Transverse colon (tissue), 4 donors: ENCODE measurements around the gene FBXL19. TPM values are rescaled to one million over a fixed set of nuclear protein-coding genes. Genes with fewer than 3 reads are reported as not detected.

Source experiments
- DNase-seq: peaks from one replicate; pipeline ENCODE4 v3.0.0-alpha.2; 2019
- H3K27ac ChIP-seq, 4 donors: fragments of 200-600 bp; sonication (generic); 2 replicates each; pipeline ENCODE4 v1.5.1; 2016 to 2018; ENCODE audit warnings: inconsistent platforms in 4 of 4
- H3K27me3 ChIP-seq: fragments of 200-600 bp; sonication (generic); 2 replicates; pipeline ENCODE4 v1.5.1; 2017; ENCODE audit warnings: inconsistent platforms
- H3K36me3 ChIP-seq, 4 donors: fragments of 200-600 bp; sonication (generic); 2 replicates each; pipeline ENCODE4 v1.5.1; 2017 to 2019; ENCODE audit warnings: inconsistent platforms in 4 of 4
- H3K4me1 ChIP-seq, 4 donors: fragments of 200-600 bp; sonication (generic); 2 replicates each; pipeline ENCODE4 v1.5.1; 2017 to 2020; ENCODE audit warnings: inconsistent platforms in 4 of 4
- H3K4me3 ChIP-seq, 4 donors: fragments of 200-600 bp; sonication (generic); 1 replicate in 1 of 4; 2 replicates in 3 of 4; pipeline versions ENCODE4 v1.5.1 to v1.6.1; 2017 to 2019; ENCODE audit warnings: inconsistent platforms in 4 of 4
- H3K9me3 ChIP-seq, 2 donors: fragments of 200-600 bp; sonication (generic); 2 replicates each; pipeline ENCODE4 v1.5.1; 2017 to 2019; ENCODE audit warnings: inconsistent platforms in 2 of 2
- EP300 ChIP-seq: sonication (generic); formaldehyde crosslinking; IDR thresholded peaks from one replicate; pipeline ENCODE4 v1.6.1; 2017; ENCODE audit warnings: antibody characterized with exemption, low read depth
- POLR2A ChIP-seq: fragments of 450-650 bp; IDR thresholded peaks from one replicate; pipeline ENCODE4 v1.6.1; 2016; ENCODE audit warnings: antibody characterized with exemption, mild to moderate bottlenecking, moderate library complexity
- POLR2AphosphoS5 ChIP-seq, 3 donors: sonication (generic); formaldehyde crosslinking; IDR thresholded peaks; one replicate each; pipeline ENCODE4 v1.6.1; 2016; ENCODE audit warnings: antibody characterized with exemption in 3 of 3
- WGBS, 2 donors: methylation state at CpG; one replicate each; pipeline ENCODE4 v1.1.5; 2018; ENCODE audit warnings: low coverage in 1 of 2; 5-methylcytosine and 5-hydroxymethylcytosine counted together
- in situ Hi-C, 4 donors: fragments of 200-750 bp; cut with MboI; loops; one replicate each; pipeline versions ENCODE4 v1.15.0 to v1.15.1; 2017; ENCODE audit warnings: low sequenced_read_pairs in 3 of 4, low pct_ligation_motif_present in 1 of 4, low pct_unique_long_range_greater_than_20kb in 1 of 4
- intact Hi-C: fragments of 100-400 bp; cut with DNase I; formaldehyde crosslinking; loops from one replicate; pipeline ENCODE4 v1.15.1; 2023; ENCODE audit warnings: low total_unique reads
- total RNA-seq, 4 donors: library from RNA; depleted of rRNA; stranded (reverse); fragments of >200 nt; gene quantifications; one replicate each; pipeline ENCODE4 v1.1.0, GENCODE V29; 2016
- TF ChIP-seq, protein P1 (sequence below), 5 experiments: fragments of 200-600 bp in 3 of 5; fragments of 450-650 bp in 2 of 5; sonication (generic) in 3 of 5; IDR thresholded peaks; 1 replicate in 2 of 5; 2 replicates in 3 of 5; pipeline ENCODE4 v1.5.1; 2016 to 2017; ENCODE audit warnings: antibody characterized with exemption in 5 of 5, inconsistent platforms in 3 of 5, mild to moderate bottlenecking in 2 of 5, moderate library complexity in 1 of 5

Gene FBXL19
- total RNA-seq, 4 donors from 2014 or later, result 19.3 to 45.3 (median 20.3) TPM

DNA sequence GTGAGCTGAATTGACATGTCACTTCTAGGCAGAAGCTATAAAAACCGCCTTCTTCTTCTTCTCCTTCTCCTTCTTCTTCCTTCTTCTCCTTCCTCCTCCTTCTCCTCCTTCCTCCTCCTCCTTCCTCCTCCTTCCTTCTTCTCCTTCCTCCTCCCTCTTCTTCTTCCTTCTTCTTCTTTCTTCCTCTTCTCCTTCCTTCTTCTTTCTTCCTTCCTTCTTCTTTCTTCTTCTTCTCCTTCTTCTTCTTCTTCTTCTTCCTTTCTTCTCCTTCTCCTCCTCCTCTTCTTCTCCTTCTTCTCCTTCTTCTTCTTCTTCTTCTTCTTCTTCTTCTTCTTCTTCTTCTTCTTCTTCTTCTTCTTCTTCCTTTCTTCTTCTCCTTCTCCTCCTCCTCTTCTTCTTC, 4.8 kb upstream of the FBXL19 start:
- 65 to 67% methylated on average over 1 of the region's 1 CpG for WGBS, 2 donors
- intact Hi-C loops (loop anchor here (5.0 kb wide), 1 partner anchor 71 kb away; no protein-coding TSS in a partner anchor), in situ Hi-C loops (loop anchor here in 3 of 4 donors (5.0 to 10.0 kb wide), 2 partner anchors 71 to 74 kb away; no protein-coding TSS in a partner anchor)
- peaks cover 3 to 8% (median 6%) of the 10 kb centered on the region in 4 donors for H3K4me1 ChIP-seq
- no peak for TF ChIP-seq POLR2A
- no peak for TF ChIP-seq EP300
- TF ChIP-seq, protein P1, sequence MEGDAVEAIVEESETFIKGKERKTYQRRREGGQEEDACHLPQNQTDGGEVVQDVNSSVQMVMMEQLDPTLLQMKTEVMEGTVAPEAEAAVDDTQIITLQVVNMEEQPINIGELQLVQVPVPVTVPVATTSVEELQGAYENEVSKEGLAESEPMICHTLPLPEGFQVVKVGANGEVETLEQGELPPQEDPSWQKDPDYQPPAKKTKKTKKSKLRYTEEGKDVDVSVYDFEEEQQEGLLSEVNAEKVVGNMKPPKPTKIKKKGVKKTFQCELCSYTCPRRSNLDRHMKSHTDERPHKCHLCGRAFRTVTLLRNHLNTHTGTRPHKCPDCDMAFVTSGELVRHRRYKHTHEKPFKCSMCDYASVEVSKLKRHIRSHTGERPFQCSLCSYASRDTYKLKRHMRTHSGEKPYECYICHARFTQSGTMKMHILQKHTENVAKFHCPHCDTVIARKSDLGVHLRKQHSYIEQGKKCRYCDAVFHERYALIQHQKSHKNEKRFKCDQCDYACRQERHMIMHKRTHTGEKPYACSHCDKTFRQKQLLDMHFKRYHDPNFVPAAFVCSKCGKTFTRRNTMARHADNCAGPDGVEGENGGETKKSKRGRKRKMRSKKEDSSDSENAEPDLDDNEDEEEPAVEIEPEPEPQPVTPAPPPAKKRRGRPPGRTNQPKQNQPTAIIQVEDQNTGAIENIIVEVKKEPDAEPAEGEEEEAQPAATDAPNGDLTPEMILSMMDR (IDR thresholded peaks at IDR 0.05), result no peak
- TF ChIP-seq POLR2AphosphoS5 (IDR thresholded peaks at IDR 0.05), result no peak
- no peak overlapping the region for H3K4me3 ChIP-seq
- H3K9me3 ChIP-seq, result no peaks in the 10 kb centered on the region
- no peaks in the 10 kb centered on the region for H3K36me3 ChIP-seq
- no peak overlapping the region for H3K27ac ChIP-seq
- no peak for DNase-seq
- H3K27me3 ChIP-seq, result no peaks in the 10 kb centered on the region

DNA sequence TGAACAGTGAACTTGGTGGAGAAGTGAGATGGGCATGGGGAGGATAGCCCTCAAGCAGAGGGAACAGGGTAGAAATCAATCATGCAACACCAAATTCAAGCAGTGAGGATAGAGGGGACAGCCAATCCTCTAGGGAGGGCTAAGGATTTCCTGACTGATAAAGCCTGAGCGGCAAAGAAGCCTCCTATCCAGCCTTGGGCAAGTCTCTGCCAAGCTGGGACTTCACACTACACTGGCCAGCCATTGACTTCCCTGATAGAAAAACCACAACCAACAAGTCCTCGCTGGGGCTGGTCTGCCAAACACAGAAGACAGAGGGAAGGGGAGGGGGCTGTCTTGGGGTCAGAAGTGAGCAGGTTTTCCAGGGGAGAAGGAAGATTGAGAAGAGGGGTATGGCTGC, 2.5 kb upstream of the FBXL19 start:
- peak; percentile 13 for DNase-seq
- Histone ChIP-seq H3K4me1 (peaks cover 9 to 29% (median 17%) of the 10 kb centered on the region in 4 donors), H3K36me3 (no peaks in the 10 kb centered on the region), H3K27me3 (no peaks in the 10 kb centered on the region), H3K9me3 (no peaks in the 10 kb centered on the region), H3K27ac (peak overlapping the region in 3 of 4 donors; percentile 82 to 93 (median 87)), H3K4me3 (no peak overlapping the region)
- in situ Hi-C loops (no loop called here), intact Hi-C loops (no loop called here)
- TF ChIP-seq, protein P1 (IDR thresholded peaks at IDR 0.05), result no peak
- no peak for TF ChIP-seq POLR2A
- TF ChIP-seq POLR2AphosphoS5 (IDR thresholded peaks at IDR 0.05), result no peak
- no peak for TF ChIP-seq EP300
- WGBS, 2 donors, result 67 to 85% methylated on average over 1 to 2 of the region's 2 CpGs

DNA sequence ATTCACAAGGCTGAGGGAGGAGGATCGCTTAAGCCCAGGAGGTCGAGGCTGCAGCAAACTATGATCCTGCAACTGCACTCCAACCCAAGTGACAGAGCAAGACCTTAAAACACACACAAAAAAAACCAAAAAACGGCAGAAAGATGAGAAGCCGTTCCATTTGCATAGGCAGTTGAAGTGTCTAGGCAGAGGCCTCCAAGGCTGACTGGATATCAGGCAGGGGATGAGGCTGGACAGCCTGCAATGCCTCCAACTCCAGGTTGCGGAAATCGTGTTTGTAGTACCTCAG, 2.0 kb upstream of the FBXL19 start:
- DNase-seq, result no peak
- WGBS, 2 donors, result 22 to 43% methylated on average over 4 to 6 of the region's 6 CpGs
- intact Hi-C loops (no loop called here), in situ Hi-C loops (no loop called here)
- Histone ChIP-seq H3K27me3 (no peaks in the 10 kb centered on the region), H3K4me3 (peak overlapping the region in 3 of 4 donors; percentile 31 to 82 (median 72)), H3K27ac (peak overlapping the region; percentile 82 to 93 (median 88)), H3K9me3 (no peaks in the 10 kb centered on the region), H3K4me1 (peaks cover 9 to 31% (median 17%) of the 10 kb centered on the region in 4 donors), H3K36me3 (no peaks in the 10 kb centered on the region)
- no peak for TF ChIP-seq EP300
- TF ChIP-seq, protein P1 (IDR thresholded peaks at IDR 0.05), result no peak
- TF ChIP-seq POLR2A, result no peak
- TF ChIP-seq POLR2AphosphoS5 (IDR thresholded peaks at IDR 0.05), result no peak

DNA sequence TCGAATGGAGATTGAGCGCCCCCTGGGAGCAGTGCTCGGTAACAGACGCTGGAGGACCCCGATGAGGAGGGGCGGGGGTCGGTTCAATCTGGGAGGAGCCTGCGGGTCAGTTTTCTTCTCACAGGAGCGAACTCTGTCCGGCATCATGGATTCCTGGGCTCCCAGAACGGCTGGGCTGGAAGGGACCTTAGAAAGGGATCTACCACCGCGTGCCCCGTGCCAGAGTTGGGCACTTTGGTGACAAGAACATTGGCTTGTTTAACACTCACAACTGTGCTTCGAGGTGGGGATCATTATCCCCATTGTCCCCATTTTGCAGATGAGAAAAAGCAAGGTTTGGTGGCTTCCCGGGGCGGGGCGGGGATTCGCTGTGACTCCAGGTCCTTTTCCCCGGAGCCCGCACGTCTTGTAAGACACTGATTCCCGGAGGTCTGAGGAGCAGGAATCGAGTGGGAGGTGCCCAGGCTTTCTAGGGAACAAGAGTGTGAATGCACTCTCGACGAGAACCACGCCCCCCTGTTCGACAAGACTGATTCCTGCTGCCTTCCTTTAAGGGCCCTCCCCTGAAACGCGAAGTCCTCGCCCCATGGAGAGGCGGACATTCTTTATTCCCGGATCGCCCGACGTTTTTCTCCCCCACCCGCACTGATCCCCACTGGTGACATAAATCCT, 1.5 kb upstream of the FBXL19 start:
- Histone ChIP-seq H3K9me3 (no peaks in the 10 kb centered on the region), H3K4me1 (peaks cover 9 to 31% (median 17%) of the 10 kb centered on the region in 4 donors), H3K36me3 (no peaks in the 10 kb centered on the region), H3K27me3 (no peaks in the 10 kb centered on the region), H3K4me3 (peak overlapping the region; percentile 28 to 82 (median 52)), H3K27ac (peak overlapping the region; percentile 82 to 93 (median 88))
- TF ChIP-seq, protein P1 (IDR thresholded peaks at IDR 0.05), result peak; percentile 84 to 97 (median 92)
- TF ChIP-seq EP300, result no peak
- TF ChIP-seq POLR2A, result peak; percentile 52
- peak in 1 of 3 donors; percentile 5 for TF ChIP-seq POLR2AphosphoS5 (IDR thresholded peaks at IDR 0.05)
- peak; percentile 93 for DNase-seq
- in situ Hi-C loops (no loop called here), intact Hi-C loops (no loop called here)
- WGBS, 2 donors, result 0% methylated on average over 37 of the region's 37 CpGs; no CpG with 5 or more reads in 1 of the 2 donors
